Measurements from ENCODE around the gene HDLBP. TPM values are rescaled to one million over a fixed set of nuclear protein-coding genes. Genes with fewer than 3 reads are reported as not detected.

The HDLBP gene
- total RNA-seq, 4 donors from 2014 or later = 324 to 412 (median 363) TPM

GRCh38 chr2:241185961-241186360, 129.5 kb downstream of the HDLBP start:
- Histone ChIP-seq H3K9me3 (no peaks in the 10 kb centered on the region), H3K27ac (no peak overlapping the region), H3K27me3 (no peaks in the 10 kb centered on the region), H3K4me3 (no peak overlapping the region), H3K36me3 (peaks cover 0 to 38% (median 0%) of the 10 kb centered on the region in 3 donors), H3K4me1 (no peaks in the 10 kb centered on the region)
- TF ChIP-seq CTCF (IDR thresholded peaks at IDR 0.05) = no peak
- no peak for TF ChIP-seq POLR2A (IDR thresholded peaks at IDR 0.05)
- no peak for DNase-seq (ENCODE audit: low spot score in 2 of 2)
- 70 to 77% methylated on average over 9 to 11 of the region's 11 CpGs for WGBS, 2 donors

DNA sequence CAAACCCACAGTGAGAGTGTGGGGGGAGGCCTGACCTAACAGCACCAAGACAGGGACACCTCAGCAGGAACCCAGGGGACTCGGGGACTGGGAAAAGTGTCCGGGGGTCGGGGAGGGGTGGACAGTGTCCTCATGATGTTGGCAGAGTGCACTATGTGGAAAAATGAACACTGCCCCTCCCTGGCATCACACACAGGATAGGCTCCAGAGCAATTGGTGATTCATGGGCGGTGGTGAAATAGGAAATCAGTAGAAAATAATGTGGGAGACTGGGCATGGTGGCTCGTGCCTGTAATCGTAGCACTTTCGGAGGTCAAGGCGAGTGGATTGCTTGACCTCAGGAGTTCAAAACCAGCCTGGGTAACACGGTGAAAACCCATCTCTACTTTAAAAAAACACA, 130.6 kb downstream of the HDLBP start:
- H3K36me3 ChIP-seq = peaks cover 0 to 45% (median 0%) of the 10 kb centered on the region in 3 donors
- H3K27me3 ChIP-seq = no peaks in the 10 kb centered on the region
- WGBS, 2 donors = 69% methylated on average over 9 of the region's 9 CpGs
- TF ChIP-seq CTCF (IDR thresholded peaks at IDR 0.05) = no peak
- TF ChIP-seq POLR2A (IDR thresholded peaks at IDR 0.05) = no peak
- TF ChIP-seq EP300 (IDR thresholded peaks at IDR 0.05) = no peak
- no peak overlapping the region for H3K4me3 ChIP-seq
- no peaks in the 10 kb centered on the region for H3K4me1 ChIP-seq
- no peak overlapping the region for H3K27ac ChIP-seq
- no peak for DNase-seq (ENCODE audit: low spot score in 2 of 2)
- H3K9me3 ChIP-seq = no peaks in the 10 kb centered on the region

GRCh38 chr2:241183221-241183620, 132.3 kb downstream of the HDLBP start:
- Histone ChIP-seq H3K4me1 (no peaks in the 10 kb centered on the region), H3K4me3 (no peak overlapping the region), H3K27ac (no peak overlapping the region), H3K9me3 (no peaks in the 10 kb centered on the region), H3K36me3 (peaks cover 0 to 62% (median 3%) of the 10 kb centered on the region in 3 donors), H3K27me3 (no peaks in the 10 kb centered on the region)
- 83 to 89% methylated on average over 9 of the region's 9 CpGs for WGBS, 2 donors
- TF ChIP-seq CTCF (IDR thresholded peaks at IDR 0.05) (no peak), POLR2A (IDR thresholded peaks at IDR 0.05) (no peak), EP300 (IDR thresholded peaks at IDR 0.05) (no peak)
- DNase-seq (ENCODE audit: low spot score in 2 of 2) = no peak

- no peaks in the 10 kb centered on the region for H3K9me3 ChIP-seq
- 93% methylated on average over 27 to 28 of the region's 28 CpGs for WGBS, 2 donors
- no peak overlapping the region for H3K27ac ChIP-seq
- DNase-seq (ENCODE audit: low spot score in 2 of 2) = no peak
- no peaks in the 10 kb centered on the region for H3K27me3 ChIP-seq
- no peak overlapping the region for H3K4me3 ChIP-seq
- no peaks in the 10 kb centered on the region for H3K4me1 ChIP-seq
- peaks cover 0 to 68% (median 3%) of the 10 kb centered on the region in 3 donors for H3K36me3 ChIP-seq
- TF ChIP-seq EP300 (IDR thresholded peaks at IDR 0.05) = no peak
- no peak for TF ChIP-seq CTCF (IDR thresholded peaks at IDR 0.05)
- no peak for TF ChIP-seq POLR2A (IDR thresholded peaks at IDR 0.05)
These were observed 132.8 kb downstream of the HDLBP start for GRCh38 chr2:241182531-241183133.

DNA sequence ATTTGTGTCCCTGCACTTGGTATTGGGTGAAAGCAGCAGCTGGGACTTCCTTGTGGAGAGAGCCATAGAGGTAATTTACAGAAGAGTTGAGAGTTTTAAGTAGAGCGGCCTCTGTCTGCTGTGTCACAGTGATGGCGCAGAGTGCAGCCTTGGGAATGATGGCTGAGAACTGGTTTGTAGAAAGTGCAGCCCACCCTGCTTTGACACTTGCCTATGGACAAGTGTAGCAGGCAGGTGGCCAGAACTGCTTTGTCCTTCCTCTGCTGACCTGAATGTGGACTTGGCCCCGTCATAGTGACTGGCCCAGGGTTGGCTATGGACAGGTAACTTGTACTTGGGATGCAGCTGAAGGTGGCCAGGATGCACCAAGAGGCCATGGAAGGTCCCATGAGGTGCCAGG, 133.3 kb downstream of the HDLBP start:
- WGBS, 2 donors = 94 to 97% methylated on average over 3 of the region's 3 CpGs
- TF ChIP-seq POLR2A (IDR thresholded peaks at IDR 0.05) (no peak), EP300 (IDR thresholded peaks at IDR 0.05) (no peak), CTCF (IDR thresholded peaks at IDR 0.05) (no peak)
- peaks cover 0 to 73% (median 3%) of the 10 kb centered on the region in 3 donors for H3K36me3 ChIP-seq

More for the DNA sequence above, 133.3 kb downstream of the HDLBP start:
- no peak for DNase-seq (ENCODE audit: low spot score in 2 of 2)
- Histone ChIP-seq H3K4me3 (no peak overlapping the region), H3K9me3 (no peaks in the 10 kb centered on the region), H3K4me1 (no peaks in the 10 kb centered on the region), H3K27me3 (no peaks in the 10 kb centered on the region), H3K27ac (no peak overlapping the region)

Measured in tibial nerve (tissue), 4 donors.